Coronary artery (tissue), 2 donors: ENCODE results near the gene SOX14.

Source experiments
- DNase-seq: peaks from one replicate; pipeline ENCODE4 v3.0.0-alpha.2; 2017; ENCODE audit warnings: low spot score
- H3K27ac ChIP-seq, 2 donors: fragments of 200-600 bp; sonication (generic); one replicate each; pipeline ENCODE4 v1.5.1; 2016 to 2019
- H3K4me3 ChIP-seq: fragments of 200-600 bp; sonication (generic); 2 replicates; pipeline ENCODE4 v1.5.1; 2016; ENCODE audit warnings: mild to moderate bottlenecking, moderate library complexity
- TF ChIP-seq, protein P1 (sequence below): fragments of 200-600 bp; sonication (generic); IDR thresholded peaks from one replicate; pipeline ENCODE4 v1.5.1; 2019; ENCODE audit warnings: antibody characterized with exemption

SOX14 gene

DNA sequence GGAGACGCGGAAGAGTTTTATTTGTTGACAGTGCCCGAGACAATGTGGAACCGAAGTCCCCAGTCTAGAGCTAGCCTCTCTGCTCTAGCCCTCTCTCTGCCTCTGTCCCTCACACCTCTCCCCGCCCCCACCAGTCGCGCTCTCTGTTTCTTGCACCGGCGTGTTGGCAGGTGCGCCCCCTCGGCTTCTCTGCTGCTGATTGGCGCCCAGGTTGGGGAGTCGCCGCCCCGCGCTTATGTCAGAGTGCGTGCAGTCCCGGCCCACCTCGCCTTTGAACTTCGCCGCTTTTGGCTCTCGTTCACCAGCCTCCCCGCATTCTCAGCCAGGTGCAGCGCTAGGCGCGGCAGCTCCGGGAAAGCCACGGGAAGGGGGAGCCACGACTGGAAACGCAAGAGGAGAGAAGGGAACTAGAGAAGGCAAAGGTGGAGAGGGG, at the start of gene SOX14:
Gene SOX14, plus strand, starts transcription at position 315 of the 433 bp plus-strand sequence. CDS start 470 bp downstream, outside the sequence.
- no peak for DNase-seq
- TF ChIP-seq, protein P1, sequence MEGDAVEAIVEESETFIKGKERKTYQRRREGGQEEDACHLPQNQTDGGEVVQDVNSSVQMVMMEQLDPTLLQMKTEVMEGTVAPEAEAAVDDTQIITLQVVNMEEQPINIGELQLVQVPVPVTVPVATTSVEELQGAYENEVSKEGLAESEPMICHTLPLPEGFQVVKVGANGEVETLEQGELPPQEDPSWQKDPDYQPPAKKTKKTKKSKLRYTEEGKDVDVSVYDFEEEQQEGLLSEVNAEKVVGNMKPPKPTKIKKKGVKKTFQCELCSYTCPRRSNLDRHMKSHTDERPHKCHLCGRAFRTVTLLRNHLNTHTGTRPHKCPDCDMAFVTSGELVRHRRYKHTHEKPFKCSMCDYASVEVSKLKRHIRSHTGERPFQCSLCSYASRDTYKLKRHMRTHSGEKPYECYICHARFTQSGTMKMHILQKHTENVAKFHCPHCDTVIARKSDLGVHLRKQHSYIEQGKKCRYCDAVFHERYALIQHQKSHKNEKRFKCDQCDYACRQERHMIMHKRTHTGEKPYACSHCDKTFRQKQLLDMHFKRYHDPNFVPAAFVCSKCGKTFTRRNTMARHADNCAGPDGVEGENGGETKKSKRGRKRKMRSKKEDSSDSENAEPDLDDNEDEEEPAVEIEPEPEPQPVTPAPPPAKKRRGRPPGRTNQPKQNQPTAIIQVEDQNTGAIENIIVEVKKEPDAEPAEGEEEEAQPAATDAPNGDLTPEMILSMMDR: no peak
- Histone ChIP-seq H3K4me3 (peak within 1 kb of the TSS; percentile 15), H3K27ac (no peak within 1 kb of the TSS)

DNA sequence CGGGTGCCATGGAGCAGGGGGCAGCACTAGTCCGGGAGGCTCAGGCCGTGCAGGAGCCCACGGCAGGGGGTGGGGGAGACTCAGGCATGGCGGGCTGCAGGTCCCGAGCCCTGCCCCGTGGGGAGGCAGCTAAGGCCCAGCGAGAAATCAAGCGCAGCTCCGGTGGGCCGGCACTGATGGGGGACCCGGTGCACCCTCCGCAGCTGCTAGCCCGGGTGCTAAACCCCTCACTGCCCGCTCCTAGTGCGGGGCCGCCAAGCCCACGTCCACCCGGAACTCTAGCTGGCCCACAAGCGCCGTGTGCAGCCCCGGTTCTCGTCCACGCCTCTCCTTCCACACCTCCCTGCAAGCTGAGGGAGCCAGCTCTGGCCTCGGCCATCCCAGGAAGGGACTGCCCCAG, 49.6 kb upstream of the SOX14 start:
- no peak overlapping the region for H3K4me3 ChIP-seq
- DNase-seq: no peak
- TF ChIP-seq, protein P1: no peak
- H3K27ac ChIP-seq: no peak overlapping the region

DNA sequence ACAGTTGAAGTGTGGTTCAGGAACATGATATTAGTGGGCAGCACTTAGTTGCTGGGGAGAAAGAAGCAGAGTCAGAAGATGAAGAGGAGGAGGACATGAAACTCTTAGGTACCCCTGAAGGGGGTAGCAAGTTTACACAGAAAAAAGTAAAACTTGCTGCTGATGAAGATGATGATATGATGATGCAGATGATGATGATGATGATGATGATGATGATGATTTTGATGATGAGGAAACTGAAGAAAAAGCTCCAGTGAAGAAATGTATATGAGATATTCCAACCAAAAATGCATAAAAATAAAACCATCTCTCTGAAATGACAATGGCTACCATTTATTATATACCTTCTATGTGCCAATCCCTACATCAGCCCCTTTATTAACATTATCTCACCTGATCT, 39.9 kb upstream of the SOX14 start:
- TF ChIP-seq, protein P1: no peak
- no peak overlapping the region for H3K4me3 ChIP-seq
- H3K27ac ChIP-seq: no peak overlapping the region
- DNase-seq: no peak

- TF ChIP-seq, protein P1: no peak
- Histone ChIP-seq H3K4me3 (no peak overlapping the region), H3K27ac (no peak overlapping the region)
- no peak for DNase-seq
Measured at GRCh38 chr3:137737208-137737607, 26.9 kb upstream of the SOX14 start.

DNA sequence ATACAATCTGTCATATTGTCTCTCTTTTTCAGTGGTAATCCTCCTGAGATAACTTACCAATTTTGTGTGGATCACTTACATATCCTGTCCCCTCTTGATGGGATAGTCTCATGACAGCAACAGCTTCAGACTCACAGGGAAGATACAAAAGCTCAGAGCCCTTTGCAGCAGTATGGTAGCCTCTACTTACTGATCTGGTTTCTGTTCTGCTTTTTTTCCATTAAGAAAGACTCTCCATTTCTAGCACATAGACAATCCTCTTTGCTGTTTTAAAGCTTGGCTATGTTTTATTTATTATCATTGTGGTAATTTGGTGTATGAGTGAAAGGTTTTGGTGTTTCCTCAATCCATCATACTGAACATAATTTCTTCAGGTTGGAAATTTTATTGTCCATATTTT, 25.4 kb upstream of the SOX14 start:
- no peak for DNase-seq
- no peak overlapping the region for H3K27ac ChIP-seq
- H3K4me3 ChIP-seq: no peak overlapping the region
- TF ChIP-seq, protein P1: no peak

DNA sequence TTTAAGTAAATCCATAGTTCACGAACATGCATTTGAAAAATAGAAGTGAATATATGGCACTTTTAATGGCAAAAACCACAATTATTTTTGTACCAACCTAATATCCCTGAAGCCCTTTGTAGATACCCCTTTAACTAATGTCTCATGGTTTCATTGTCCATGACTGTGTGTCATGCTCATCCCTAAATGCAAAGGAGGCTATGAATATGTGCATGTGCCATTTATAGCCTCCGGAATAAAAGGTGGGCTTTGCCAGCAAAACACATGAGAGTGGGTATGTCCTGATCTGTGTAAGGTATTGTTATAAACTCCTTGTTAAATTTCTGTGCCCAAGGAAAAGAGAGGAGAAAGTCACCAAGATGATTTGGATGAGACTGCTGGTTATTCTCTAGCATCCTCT, 20.5 kb upstream of the SOX14 start:
- TF ChIP-seq, protein P1: no peak
- Histone ChIP-seq H3K27ac (no peak overlapping the region), H3K4me3 (no peak overlapping the region)
- no peak for DNase-seq

- TF ChIP-seq, protein P1: no peak
- no peak overlapping the region for H3K27ac ChIP-seq
- H3K4me3 ChIP-seq: no peak overlapping the region
- DNase-seq: no peak
Measured at GRCh38 chr3:137746808-137747207, 17.3 kb upstream of the SOX14 start.
